ENCODE measurements around the gene MRPL44.

GRCh38 chr2:223944703-223945531 lies 12.3 kb upstream of the MRPL44 start, which contains the start of gene WDFY1:
- TF ChIP-seq EZH2 (IDR thresholded peaks at IDR 0.05; ENCODE audit: borderline replicate concordance, low read length): no peak
- TF ChIP-seq, protein P1, sequence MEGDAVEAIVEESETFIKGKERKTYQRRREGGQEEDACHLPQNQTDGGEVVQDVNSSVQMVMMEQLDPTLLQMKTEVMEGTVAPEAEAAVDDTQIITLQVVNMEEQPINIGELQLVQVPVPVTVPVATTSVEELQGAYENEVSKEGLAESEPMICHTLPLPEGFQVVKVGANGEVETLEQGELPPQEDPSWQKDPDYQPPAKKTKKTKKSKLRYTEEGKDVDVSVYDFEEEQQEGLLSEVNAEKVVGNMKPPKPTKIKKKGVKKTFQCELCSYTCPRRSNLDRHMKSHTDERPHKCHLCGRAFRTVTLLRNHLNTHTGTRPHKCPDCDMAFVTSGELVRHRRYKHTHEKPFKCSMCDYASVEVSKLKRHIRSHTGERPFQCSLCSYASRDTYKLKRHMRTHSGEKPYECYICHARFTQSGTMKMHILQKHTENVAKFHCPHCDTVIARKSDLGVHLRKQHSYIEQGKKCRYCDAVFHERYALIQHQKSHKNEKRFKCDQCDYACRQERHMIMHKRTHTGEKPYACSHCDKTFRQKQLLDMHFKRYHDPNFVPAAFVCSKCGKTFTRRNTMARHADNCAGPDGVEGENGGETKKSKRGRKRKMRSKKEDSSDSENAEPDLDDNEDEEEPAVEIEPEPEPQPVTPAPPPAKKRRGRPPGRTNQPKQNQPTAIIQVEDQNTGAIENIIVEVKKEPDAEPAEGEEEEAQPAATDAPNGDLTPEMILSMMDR (IDR thresholded peaks at IDR 0.05; ENCODE audit: low read length): no peak

Measured in OCI-LY1 (cell line).